B cell (primary cell): Measurements from ENCODE around the gene PPP1R2B. TPM values are rescaled to one million over a fixed set of nuclear protein-coding genes. Genes with fewer than 3 reads are reported as not detected.

ENCODE experiments used
- ATAC-seq: fragments of 200-7000 bp; cut with Tn5 transposase; one replicate; pipeline ENCODE4 v1.10.0; 2021; ENCODE audit warnings: low read depth, mild to moderate bottlenecking, moderate number of reproducible peaks, moderate library complexity
- CTCF ChIA-PET: fragments of 350-600 bp; sonication (Branson Sonifier 250); formaldehyde crosslinking; loops from one replicate; lab custom pipeline; 2021; ENCODE audit warnings: antibody characterized with exemption, inconsistent platforms; lab: Charles Lee
- POLR2A ChIA-PET: fragments of 350-600 bp; sonication (Branson Sonifier 250); formaldehyde crosslinking; loops from one replicate; lab custom pipeline; 2021; ENCODE audit warnings: antibody characterized with exemption; lab: Charles Lee
- DNase-seq: peaks from one replicate; pipeline ENCODE4 v3.0.0; 2013
- H2AFZ ChIP-seq: 2 replicates; pipeline ENCODE4 v1.6.1; 2012; ENCODE audit warnings: mild to moderate bottlenecking, low read depth, low read length; ENCODE audit not compliant: insufficient read depth, poor library complexity, severe bottlenecking
- H3K27ac ChIP-seq, 2 donors: 1 replicate in 1 of 2; 2 replicates in 1 of 2; pipeline ENCODE4 v1.5.1; 2012 to 2013; ENCODE audit warnings: low read length in 2 of 2, mild to moderate bottlenecking in 2 of 2, moderate library complexity in 1 of 2
- H3K27me3 ChIP-seq, 4 experiments: fragments of 200-600 bp in 1 of 4; sonication (generic) in 1 of 4; replicated peaks in 1 of 4; 1 replicate in 2 of 4; 2 replicates in 2 of 4; pipeline versions ENCODE4 v1.6.1 to v1.7.0; 2013 to 2016; ENCODE audit warnings: low read length in 3 of 4, mild to moderate bottlenecking in 2 of 4, mixed read lengths in 1 of 4, moderate library complexity in 1 of 4; ENCODE audit not compliant: insufficient read depth in 4 of 4, control insufficient read depth in 3 of 4; ENCODE audit errors: control extremely low read depth in 1 of 4
- H3K36me3 ChIP-seq, 2 experiments: replicated peaks in 1 of 2; 1 replicate in 1 of 2; 2 replicates in 1 of 2; pipeline versions ENCODE4 v1.6.1 to v1.7.1; 2013; ENCODE audit warnings: low read length in 1 of 2; ENCODE audit not compliant: insufficient read depth in 2 of 2, control insufficient read depth in 1 of 2; ENCODE audit errors: control extremely low read depth in 1 of 2, extremely low read depth in 1 of 2
- H3K4me1 ChIP-seq, 2 donors: fragments of 200-600 bp in 1 of 2; sonication (generic) in 1 of 2; 1 replicate in 1 of 2; 2 replicates in 1 of 2; pipeline versions ENCODE4 v1.5.1 to v1.6.1; 2013 to 2017; ENCODE audit warnings: low read length in 2 of 2; ENCODE audit not compliant: control insufficient read depth in 2 of 2, insufficient read depth in 2 of 2
- H3K4me2 ChIP-seq: replicated peaks from 2 replicates; pipeline ENCODE3; 2012; ENCODE audit warnings: mild to moderate bottlenecking, low read depth, low read length; ENCODE audit not compliant: poor library complexity, severe bottlenecking
- H3K4me3 ChIP-seq, 5 experiments: fragments of 200-600 bp in 1 of 5; sonication (generic) in 1 of 5; 1 replicate in 3 of 5; 2 replicates in 2 of 5; pipeline versions ENCODE4 v1.5.1 to v1.7.0; 2011 to 2016; ENCODE audit warnings: low read length in 4 of 5, mild to moderate bottlenecking in 4 of 5, low read depth in 2 of 5, control low read depth in 1 of 5, moderate library complexity in 1 of 5; ENCODE audit not compliant: insufficient read depth in 1 of 5; ENCODE audit errors: control extremely low read depth in 1 of 5, extremely low read depth in 1 of 5
- H3K79me2 ChIP-seq: fragments of 200-600 bp; sonication (generic); one replicate; pipeline ENCODE4 v1.6.0; 2016; ENCODE audit warnings: low read length; ENCODE audit not compliant: control insufficient read depth, insufficient read depth
- H3K9ac ChIP-seq: fragments of 200-600 bp; sonication (generic); 2 replicates; pipeline ENCODE4 v1.6.1; 2017; ENCODE audit warnings: mild to moderate bottlenecking, low read length, moderate library complexity
- H3K9me3 ChIP-seq, 3 donors: one replicate each; pipeline versions ENCODE4 v1.6.1 to v1.7.1; 2013; ENCODE audit warnings: low read length in 2 of 3; ENCODE audit not compliant: control insufficient read depth in 2 of 3, insufficient read depth in 1 of 3; ENCODE audit errors: control extremely low read depth in 1 of 3
- H4K20me1 ChIP-seq: 2 replicates; pipeline ENCODE4 v1.6.0; 2012; ENCODE audit warnings: mild to moderate bottlenecking, low read length; ENCODE audit not compliant: insufficient read depth, control insufficient read depth, poor library complexity, severe bottlenecking
- H3K27ac Mint-ChIP-seq: one replicate; pipeline ENCODE4 v1.8.0; 2021; ENCODE audit warnings: mixed read lengths
- H3K27me3 Mint-ChIP-seq: one replicate; pipeline ENCODE4 v1.8.0; 2021; ENCODE audit warnings: mixed read lengths
- H3K4me1 Mint-ChIP-seq: one replicate; pipeline ENCODE4 v1.8.0; 2021; ENCODE audit warnings: mixed read lengths
- H3K4me3 Mint-ChIP-seq: one replicate; pipeline ENCODE4 v1.8.0; 2021; ENCODE audit warnings: mixed read lengths
- H3K9me3 Mint-ChIP-seq: one replicate; pipeline ENCODE4 v1.8.0; 2022; ENCODE audit warnings: mixed read lengths; ENCODE audit not compliant: insufficient read depth
- EZH2 ChIP-seq: IDR thresholded peaks from 2 replicates; pipeline ENCODE4 v1.6.1; 2012; ENCODE audit warnings: borderline replicate concordance, low read depth, mild to moderate bottlenecking, moderate library complexity, low read length; ENCODE audit not compliant: insufficient read depth, poor library complexity, severe bottlenecking
- WGBS: methylation state at CpG from one replicate; pipeline ENCODE4 v1.1.5; 2013; ENCODE audit warnings: missing lambda C conversion rate; ENCODE audit not compliant: insufficient coverage; 5-methylcytosine and 5-hydroxymethylcytosine counted together
- intact Hi-C: fragments of 100-400 bp; cut with micrococcal nuclease; formaldehyde crosslinking; loops from one replicate; pipeline ENCODE4 v1.10.0; 2022
- polyA minus RNA-seq: library from RNA; depleted of rRNA, polyadenylated mRNA; stranded (reverse); fragments of >200 nt; gene quantifications from 2 replicates; pipeline ENCODE4 v1.2.3, GENCODE V29; 2012
- polyA plus RNA-seq: library from polyadenylated mRNA; depleted of rRNA; stranded (reverse); fragments of >200 nt; gene quantifications from 2 replicates; pipeline ENCODE4 v1.2.3, GENCODE V29; 2012
- total RNA-seq, 2 donors: library from RNA; stranded (reverse); fragments of 120-200 nt in 1 of 2; gene quantifications; 1 replicate in 1 of 2; 2 replicates in 1 of 2; pipeline versions ENCODE4 v1.2.3 to v1.2.4, GENCODE V29; 2013 to 2022
- TF ChIP-seq, protein P1 (sequence below): fragments of 200-600 bp; IDR thresholded peaks from one replicate; pipeline ENCODE4 v1.8.0; 2022; ENCODE audit warnings: antibody characterized with exemption, mild to moderate bottlenecking

Gene PPP1R2B
- total RNA-seq (0.15 and 0.36 TPM in 2 replicates), polyA plus RNA-seq (not detected in 2 replicates), polyA minus RNA-seq (not detected in 2 replicates)
- 0.14 TPM for total RNA-seq (2013)

DNA sequence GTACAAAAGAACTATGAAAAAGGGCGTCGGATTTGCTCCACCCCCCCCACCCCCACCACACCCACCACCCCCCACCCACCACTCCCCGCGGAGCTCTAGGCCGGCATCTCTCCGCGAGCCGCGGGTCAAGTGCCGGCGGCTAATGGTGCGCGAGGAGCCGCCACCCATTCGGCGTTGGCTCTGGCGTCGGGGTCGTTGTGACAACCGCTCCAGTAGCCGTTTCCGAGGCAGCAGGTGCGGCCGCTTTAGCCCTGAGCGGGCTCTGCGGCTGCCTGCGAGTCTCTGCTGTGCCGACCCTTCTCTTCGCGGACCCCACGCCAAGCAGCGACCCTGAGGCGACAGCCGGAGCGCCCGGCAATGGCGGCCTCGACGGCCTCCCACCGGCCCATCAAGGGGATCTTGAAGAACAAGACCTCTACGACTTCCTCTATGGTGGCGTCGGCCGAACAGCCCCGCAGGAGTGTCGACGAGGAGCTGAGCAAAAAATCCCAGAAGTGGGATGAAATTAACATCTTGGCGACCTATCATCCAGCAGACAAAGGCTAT, at the start of gene PPP1R2B:
PPP1R2B (plus strand) TSS at position 90 of the 546 bp plus-strand sequence; CDS start at position 358, 268 bp downstream.
- Histone ChIP-seq H3K9me3 (peaks cover 0 to 16% (median 8%) of the 10 kb centered on the region in 3 donors), H3K36me3 (no peaks in the 10 kb centered on the region), H3K4me2 (no peak within 1 kb of the TSS), H3K4me1 (no peaks in the 10 kb centered on the region), H2AFZ (no peak within 1 kb of the TSS), H3K27me3 (peaks cover 0 to 6% (median 4%) of the 10 kb centered on the region in 4 experiments), H3K79me2 (no peaks in the 10 kb centered on the region), H4K20me1 (no peaks in the 10 kb centered on the region), H3K9ac (no peak within 1 kb of the TSS), H3K27ac (no peak within 1 kb of the TSS), H3K4me3 (no peak within 1 kb of the TSS)
- no peak within 1 kb of the TSS for H3K4me3 Mint-ChIP-seq
- WGBS, result 63% methylated on average over 43 of the region's 48 CpGs
- ChIA-PET POLR2A (no interaction called here), CTCF (no interaction called here)
- H3K27ac Mint-ChIP-seq, result no peak within 1 kb of the TSS
- intact Hi-C loops, result no loop called here
- H3K9me3 Mint-ChIP-seq, result peaks cover 14% of the 10 kb centered on the region
- no peaks in the 10 kb centered on the region for H3K4me1 Mint-ChIP-seq
- DNase-seq (no peak), ATAC-seq (no peak)
- TF ChIP-seq, protein P1, sequence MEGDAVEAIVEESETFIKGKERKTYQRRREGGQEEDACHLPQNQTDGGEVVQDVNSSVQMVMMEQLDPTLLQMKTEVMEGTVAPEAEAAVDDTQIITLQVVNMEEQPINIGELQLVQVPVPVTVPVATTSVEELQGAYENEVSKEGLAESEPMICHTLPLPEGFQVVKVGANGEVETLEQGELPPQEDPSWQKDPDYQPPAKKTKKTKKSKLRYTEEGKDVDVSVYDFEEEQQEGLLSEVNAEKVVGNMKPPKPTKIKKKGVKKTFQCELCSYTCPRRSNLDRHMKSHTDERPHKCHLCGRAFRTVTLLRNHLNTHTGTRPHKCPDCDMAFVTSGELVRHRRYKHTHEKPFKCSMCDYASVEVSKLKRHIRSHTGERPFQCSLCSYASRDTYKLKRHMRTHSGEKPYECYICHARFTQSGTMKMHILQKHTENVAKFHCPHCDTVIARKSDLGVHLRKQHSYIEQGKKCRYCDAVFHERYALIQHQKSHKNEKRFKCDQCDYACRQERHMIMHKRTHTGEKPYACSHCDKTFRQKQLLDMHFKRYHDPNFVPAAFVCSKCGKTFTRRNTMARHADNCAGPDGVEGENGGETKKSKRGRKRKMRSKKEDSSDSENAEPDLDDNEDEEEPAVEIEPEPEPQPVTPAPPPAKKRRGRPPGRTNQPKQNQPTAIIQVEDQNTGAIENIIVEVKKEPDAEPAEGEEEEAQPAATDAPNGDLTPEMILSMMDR, result no peak
- TF ChIP-seq EZH2, result no peak
- peaks cover 49% of the 10 kb centered on the region for H3K27me3 Mint-ChIP-seq

DNA sequence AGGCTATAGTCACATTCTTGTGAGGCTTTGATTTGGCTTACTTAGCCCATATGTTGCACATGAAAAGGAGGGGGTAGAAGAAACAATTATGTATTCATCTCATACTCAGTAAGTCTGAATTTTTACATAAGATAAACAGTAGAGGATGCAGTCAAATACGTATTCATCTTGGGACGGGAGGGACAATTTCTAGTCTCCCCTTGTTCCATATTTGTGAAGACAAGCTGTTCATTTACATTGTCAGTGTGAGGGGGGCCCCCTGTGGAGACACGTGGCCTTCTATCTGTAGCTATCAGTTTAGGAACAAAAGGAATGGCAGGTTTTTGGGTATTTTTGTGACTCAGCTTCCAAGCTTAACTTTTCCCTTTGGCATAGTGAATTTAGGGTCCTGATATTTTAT, 49.2 kb upstream of the PPP1R2B start:
- H3K9me3 Mint-ChIP-seq, result no peaks in the 10 kb centered on the region
- no peak for DNase-seq
- no peak overlapping the region for H2AFZ ChIP-seq
- H3K27ac Mint-ChIP-seq, result no peak overlapping the region
- H3K27me3 ChIP-seq, result peaks cover 0 to 6% (median 4%) of the 10 kb centered on the region in 4 experiments
- TF ChIP-seq, protein P1, result no peak
- no peak for TF ChIP-seq EZH2
- CTCF ChIA-PET, result no interaction called here
- H3K27ac ChIP-seq, result no peak overlapping the region
- peaks cover 34% of the 10 kb centered on the region for H3K27me3 Mint-ChIP-seq
- no peaks in the 10 kb centered on the region for H3K79me2 ChIP-seq
- WGBS, result no CpG with 5 or more reads among the region's 3 CpGs
- peaks cover 0 to 2% (median 0%) of the 10 kb centered on the region in 3 donors for H3K9me3 ChIP-seq
- no peaks in the 10 kb centered on the region for H3K4me1 ChIP-seq
- no peaks in the 10 kb centered on the region for H3K36me3 ChIP-seq
- H3K4me3 ChIP-seq, result no peak overlapping the region
- no peak overlapping the region for H3K4me3 Mint-ChIP-seq
- no peaks in the 10 kb centered on the region for H3K4me1 Mint-ChIP-seq
- H3K9ac ChIP-seq, result no peak overlapping the region
- H3K4me2 ChIP-seq, result no peak overlapping the region
- POLR2A ChIA-PET, result no interaction called here
- intact Hi-C loops, result no loop called here
- ATAC-seq, result no peak
- no peaks in the 10 kb centered on the region for H4K20me1 ChIP-seq
